Osteoblast (primary cell): ENCODE measurements around the gene FOLR2. TPM values are rescaled to one million over a fixed set of nuclear protein-coding genes. Genes with fewer than 3 reads are reported as not detected.
"Not testable (repeated sequence)": the region's sequence is repeated elsewhere in the genome, so short reads cannot be mapped to it uniquely, and the experiment has no call there.

Experiments
- DNase-seq: peaks from one replicate; pipeline ENCODE4 v3.0.0; 2011; ENCODE audit warnings: low spot score, mixed read lengths; ENCODE audit not compliant: insufficient read length; ENCODE audit errors: missing footprints
- H2AFZ ChIP-seq: 2 replicates; pipeline ENCODE4 v1.6.0; 2011; ENCODE audit warnings: mild to moderate bottlenecking, low read length
- H3K27ac ChIP-seq: 2 replicates; pipeline ENCODE4 v1.5.1; 2011; ENCODE audit warnings: mild to moderate bottlenecking, low read depth, low read length, moderate library complexity
- H3K27me3 ChIP-seq: 2 replicates; pipeline ENCODE4 v1.6.0; 2012; ENCODE audit warnings: mild to moderate bottlenecking, control low read depth, inconsistent platforms, low read length, moderate library complexity; ENCODE audit not compliant: insufficient read depth
- H3K36me3 ChIP-seq: 2 replicates; pipeline ENCODE4 v1.5.1; 2011; ENCODE audit warnings: mild to moderate bottlenecking, low read length, control low read depth, moderate library complexity; ENCODE audit not compliant: insufficient read depth
- H3K4me1 ChIP-seq: 2 replicates; pipeline ENCODE4 v1.5.1; 2011; ENCODE audit warnings: mild to moderate bottlenecking, low read length, control low read depth, moderate library complexity; ENCODE audit not compliant: insufficient read depth
- H3K4me2 ChIP-seq: 2 replicates; pipeline ENCODE4 v1.6.0; 2011; ENCODE audit warnings: mild to moderate bottlenecking, low read length; ENCODE audit not compliant: insufficient read depth
- H3K4me3 ChIP-seq: fragments of 200-600 bp; sonication (generic); 3 replicates; pipeline ENCODE4 v1.5.1; 2012; ENCODE audit warnings: mild to moderate bottlenecking, low read length, inconsistent platforms; ENCODE audit not compliant: insufficient read depth
- H3K79me2 ChIP-seq: 2 replicates; pipeline ENCODE4 v1.6.0; 2012; ENCODE audit warnings: mild to moderate bottlenecking, low read length, control low read depth, inconsistent platforms; ENCODE audit not compliant: insufficient read depth
- H3K9me3 ChIP-seq: 2 replicates; pipeline ENCODE4 v1.5.1; 2011; ENCODE audit warnings: low read depth, low read length, control low read depth
- H4K20me1 ChIP-seq: 2 replicates; pipeline ENCODE4 v1.6.0; 2012; ENCODE audit warnings: mild to moderate bottlenecking, low read length, control low read depth; ENCODE audit not compliant: insufficient read depth
- total RNA-seq: library from RNA; depleted of rRNA; stranded (reverse); fragments of >200 nt; gene quantifications from 2 replicates; pipeline ENCODE4 v1.2.3, GENCODE V29; 2012
- TF ChIP-seq, protein P1 (sequence below): IDR thresholded peaks from 2 replicates; pipeline ENCODE4 v1.5.1; 2011; ENCODE audit warnings: mild to moderate bottlenecking, low read depth, low read length, moderate library complexity; ENCODE audit errors: extremely low read depth

The FOLR2 gene
- total RNA-seq, 1 donor: not detected

DNA sequence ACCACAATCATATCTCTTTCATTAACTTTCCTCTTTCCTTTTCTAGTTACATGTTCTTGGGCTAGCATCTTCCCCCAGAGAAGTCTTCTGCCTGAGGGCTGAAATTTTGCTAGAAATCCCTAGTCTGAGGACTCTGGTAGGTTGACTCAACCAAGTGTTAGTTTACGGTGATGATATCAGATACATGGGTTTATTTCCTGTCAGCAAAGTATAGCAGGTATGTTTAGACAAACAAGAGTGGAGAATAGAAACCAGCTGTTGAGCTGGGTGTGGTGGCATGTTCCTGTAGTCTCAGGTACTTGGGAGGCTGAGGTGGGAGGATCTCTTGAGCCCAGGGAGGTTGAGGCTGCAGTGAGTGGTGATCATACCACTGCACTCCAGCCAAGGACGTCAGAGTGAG lies 13.4 kb upstream of the FOLR2 start:
- TF ChIP-seq, protein P1, sequence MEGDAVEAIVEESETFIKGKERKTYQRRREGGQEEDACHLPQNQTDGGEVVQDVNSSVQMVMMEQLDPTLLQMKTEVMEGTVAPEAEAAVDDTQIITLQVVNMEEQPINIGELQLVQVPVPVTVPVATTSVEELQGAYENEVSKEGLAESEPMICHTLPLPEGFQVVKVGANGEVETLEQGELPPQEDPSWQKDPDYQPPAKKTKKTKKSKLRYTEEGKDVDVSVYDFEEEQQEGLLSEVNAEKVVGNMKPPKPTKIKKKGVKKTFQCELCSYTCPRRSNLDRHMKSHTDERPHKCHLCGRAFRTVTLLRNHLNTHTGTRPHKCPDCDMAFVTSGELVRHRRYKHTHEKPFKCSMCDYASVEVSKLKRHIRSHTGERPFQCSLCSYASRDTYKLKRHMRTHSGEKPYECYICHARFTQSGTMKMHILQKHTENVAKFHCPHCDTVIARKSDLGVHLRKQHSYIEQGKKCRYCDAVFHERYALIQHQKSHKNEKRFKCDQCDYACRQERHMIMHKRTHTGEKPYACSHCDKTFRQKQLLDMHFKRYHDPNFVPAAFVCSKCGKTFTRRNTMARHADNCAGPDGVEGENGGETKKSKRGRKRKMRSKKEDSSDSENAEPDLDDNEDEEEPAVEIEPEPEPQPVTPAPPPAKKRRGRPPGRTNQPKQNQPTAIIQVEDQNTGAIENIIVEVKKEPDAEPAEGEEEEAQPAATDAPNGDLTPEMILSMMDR: no peak
- Histone ChIP-seq H3K4me2 (no peak overlapping the region), H3K4me3 (no peak overlapping the region), H2AFZ (no peak overlapping the region), H3K4me1 (no peaks in the 10 kb centered on the region), H3K36me3 (no peaks in the 10 kb centered on the region), H3K27ac (no peak overlapping the region), H3K79me2 (no peaks in the 10 kb centered on the region), H3K27me3 (no peaks in the 10 kb centered on the region), H3K9me3 (no peaks in the 10 kb centered on the region), H4K20me1 (no peaks in the 10 kb centered on the region)
- no peak for DNase-seq

DNA sequence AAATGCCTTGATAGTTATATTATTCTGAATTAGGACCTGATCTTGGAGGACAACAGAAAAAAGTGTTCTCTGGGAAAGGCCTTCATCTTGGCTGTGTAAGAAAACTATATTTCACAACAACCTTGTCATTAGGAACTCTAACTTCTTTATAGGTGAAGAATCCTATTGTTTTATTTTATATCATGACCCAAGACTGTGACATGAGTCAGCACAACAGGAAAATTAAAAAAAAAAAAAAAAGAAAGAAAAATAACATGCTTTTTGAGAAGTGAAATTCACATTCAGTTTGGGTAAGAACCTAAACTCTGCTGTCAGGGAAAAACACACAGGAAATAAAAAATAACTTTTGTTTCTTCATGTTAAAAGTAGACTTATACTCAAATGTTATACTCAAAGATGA lies 11.7 kb upstream of the FOLR2 start:
- Histone ChIP-seq H3K4me3 (no peak overlapping the region), H3K9me3 (no peaks in the 10 kb centered on the region), H3K27ac (no peak overlapping the region), H3K4me1 (no peaks in the 10 kb centered on the region), H3K36me3 (no peaks in the 10 kb centered on the region), H4K20me1 (no peaks in the 10 kb centered on the region), H3K27me3 (no peaks in the 10 kb centered on the region), H3K79me2 (no peaks in the 10 kb centered on the region), H2AFZ (no peak overlapping the region), H3K4me2 (no peak overlapping the region)
- TF ChIP-seq, protein P1: no peak
- DNase-seq: peak; percentile 36

DNA sequence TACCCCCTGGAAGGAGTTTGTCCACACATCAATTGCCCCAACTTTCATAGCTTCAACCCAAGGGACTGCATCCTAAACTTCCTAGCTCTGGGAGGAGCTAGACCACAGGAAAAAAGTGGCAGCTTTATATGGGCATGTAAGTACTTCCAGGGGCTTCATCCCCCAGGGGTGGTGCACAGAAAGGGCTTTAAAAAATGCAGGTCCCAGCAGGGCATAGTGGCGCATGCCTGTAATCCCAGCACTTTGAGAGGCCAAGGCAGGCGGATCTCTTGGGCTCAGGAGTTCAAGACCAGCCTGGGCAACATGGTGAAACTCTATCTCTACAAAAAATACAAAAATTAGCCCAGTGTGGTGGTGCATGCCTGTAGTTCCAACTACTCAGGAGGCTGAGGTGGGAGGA lies 9.8 kb upstream of the FOLR2 start:
- H3K27me3 ChIP-seq, H3K4me3 ChIP-seq, H3K27ac ChIP-seq, H3K36me3 ChIP-seq, DNase-seq, H3K4me2 ChIP-seq, H2AFZ ChIP-seq, H3K79me2 ChIP-seq, H3K4me1 ChIP-seq, H4K20me1 ChIP-seq, H3K9me3 ChIP-seq: not testable (repeated sequence)

DNA sequence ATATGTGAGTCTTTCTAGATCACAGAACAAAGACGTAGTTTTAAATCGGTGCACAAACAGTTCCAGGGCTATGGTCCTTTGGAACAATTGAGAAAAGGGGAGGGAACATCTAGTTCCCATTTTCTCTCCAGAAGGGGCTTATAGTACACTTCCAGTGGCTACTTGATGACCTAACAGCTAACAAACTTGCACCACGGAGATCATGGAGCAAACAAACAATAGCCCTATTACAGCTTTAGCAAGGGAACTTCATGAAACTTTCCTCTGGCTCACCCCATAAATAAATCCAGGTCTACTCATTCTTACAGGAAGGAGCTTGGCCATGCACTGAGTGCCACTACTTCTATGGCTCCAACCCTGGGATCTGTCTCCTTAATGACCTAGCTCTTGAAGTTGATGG lies 8.3 kb upstream of the FOLR2 start:
- Histone ChIP-seq H3K79me2 (no peaks in the 10 kb centered on the region), H3K4me1 (no peaks in the 10 kb centered on the region), H3K27ac (no peak overlapping the region), H2AFZ (no peak overlapping the region), H3K9me3 (no peaks in the 10 kb centered on the region), H3K4me2 (no peak overlapping the region), H3K4me3 (no peak overlapping the region), H3K36me3 (no peaks in the 10 kb centered on the region), H3K27me3 (no peaks in the 10 kb centered on the region), H4K20me1 (no peaks in the 10 kb centered on the region)
- TF ChIP-seq, protein P1: no peak
- no peak for DNase-seq
